ENCODE measurements around the gene SYCE1. TPM values are rescaled to one million over a fixed set of nuclear protein-coding genes. Genes with fewer than 3 reads are reported as not detected.
"Not testable (repeated sequence)": the region's sequence is repeated elsewhere in the genome, so short reads cannot be mapped to it uniquely, and the experiment has no call there.

The SYCE1 gene
- total and polyA plus RNA-seq, 8 donors = 0.45 to 1.7 (median 0.50) TPM; not detected in 5

- Histone ChIP-seq H3K36me3 (no peaks in the 10 kb centered on the region), H3K4me3 (peak overlapping the region; percentile 35 to 49 (median 44)), H3K9me3 (peaks cover 0 to 20% (median 11%) of the 10 kb centered on the region in 4 donors), H3K27ac (peak overlapping the region in 2 of 5 donors; percentile 55 to 57), H3K4me1 (peaks cover 18 to 28% (median 23%) of the 10 kb centered on the region in 4 donors), H3K27me3 (peaks cover 0 to 57% (median 25%) of the 10 kb centered on the region in 3 donors)
- intact Hi-C loops (cut with DNase I; ENCODE audit: low total_unique reads) = no loop called here
- peak in 1 of 2 donors; percentile 68 for DNase-seq
- 4 to 12% (median 7%) methylated on average over 25 to 51 of the region's 51 CpGs for WGBS, 5 donors
- peak in 1 of 3 donors; percentile 21 for TF ChIP-seq POLR2AphosphoS5 (IDR thresholded peaks at IDR 0.05)
- TF ChIP-seq EP300 (IDR thresholded peaks at IDR 0.05) = no peak
These were observed 37.6 kb downstream of the SYCE1 start for GRCh38 chr10:133527771-133528271.

- peak within 1 kb of the TSS; percentile 35 to 49 (median 44) for H3K4me3 ChIP-seq
- 53 to 68% (median 62%) methylated on average over 15 to 16 of the region's 16 CpGs for WGBS, 5 donors
- TF ChIP-seq POLR2AphosphoS5 (IDR thresholded peaks at IDR 0.05) (no peak), EP300 (IDR thresholded peaks at IDR 0.05) (no peak), CTCF (IDR thresholded peaks at IDR 0.05) (no peak), POLR2A (IDR thresholded peaks at IDR 0.05) (no peak)
- peaks cover 18 to 28% (median 23%) of the 10 kb centered on the region in 4 donors for H3K4me1 ChIP-seq
- no peaks in the 10 kb centered on the region for H3K36me3 ChIP-seq
- intact Hi-C loops (cut with DNase I; ENCODE audit: low total_unique reads) = no loop called here
- peaks cover 0 to 57% (median 25%) of the 10 kb centered on the region in 3 donors for H3K27me3 ChIP-seq
- no peak for DNase-seq
- H3K27ac ChIP-seq = peak within 1 kb of the TSS in 2 of 5 donors; percentile 55 to 57
- H3K9me3 ChIP-seq = peaks cover 0 to 23% (median 11%) of the 10 kb centered on the region in 4 donors
These were observed 38.3 kb downstream of the SYCE1 start, which contains the start of gene CYP2E1 for GRCh38 chr10:133526957-133527588. Gene CYP2E1 (plus strand): TSS chr10:133527363. CDS start chr10:133527396, 33 bp downstream.

GRCh38 chr10:133525444-133525843 is 39.9 kb downstream of the SYCE1 start:
- no peaks in the 10 kb centered on the region for H3K36me3 ChIP-seq
- no peak for DNase-seq
- intact Hi-C loops (cut with DNase I; ENCODE audit: low total_unique reads) = no loop called here
- H3K27me3 ChIP-seq = peaks cover 0 to 47% (median 24%) of the 10 kb centered on the region in 3 donors
- no peak overlapping the region for H3K4me3 ChIP-seq
- no peak for TF ChIP-seq EP300 (IDR thresholded peaks at IDR 0.05)
- H3K9me3 ChIP-seq = peaks cover 0 to 23% (median 11%) of the 10 kb centered on the region in 4 donors
- no peak overlapping the region for H3K27ac ChIP-seq
- H3K4me1 ChIP-seq = peaks cover 18 to 31% (median 27%) of the 10 kb centered on the region in 4 donors
- WGBS, 5 donors = 86 to 89% (median 88%) methylated on average over 6 to 7 of the region's 7 CpGs

- Histone ChIP-seq H3K4me1 (peaks cover 17 to 26% (median 22%) of the 10 kb centered on the region in 4 donors), H3K9me3 (peaks cover 0 to 23% (median 11%) of the 10 kb centered on the region in 4 donors), H3K27ac (no peak overlapping the region), H3K36me3 (no peaks in the 10 kb centered on the region), H3K27me3 (peaks cover 0 to 30% (median 12%) of the 10 kb centered on the region in 3 donors), H3K4me3 (no peak overlapping the region)
- WGBS, 5 donors = 59 to 84% (median 78%) methylated on average over 9 of the region's 9 CpGs
- intact Hi-C loops (cut with DNase I; ENCODE audit: low total_unique reads) = no loop called here
- TF ChIP-seq EP300 (IDR thresholded peaks at IDR 0.05) (no peak), POLR2AphosphoS5 (IDR thresholded peaks at IDR 0.05) (no peak), CTCF (IDR thresholded peaks at IDR 0.05) (no peak), POLR2A (IDR thresholded peaks at IDR 0.05) (no peak)
- DNase-seq = no peak
These were observed 41.7 kb downstream of the SYCE1 start for GRCh38 chr10:133523631-133524203.

- TF ChIP-seq POLR2A (IDR thresholded peaks at IDR 0.05) (no peak), CTCF (IDR thresholded peaks at IDR 0.05) (peak in 5 of 7 experiments; percentile 70 to 91 (median 78)), EP300 (IDR thresholded peaks at IDR 0.05) (no peak), POLR2AphosphoS5 (IDR thresholded peaks at IDR 0.05) (peak in 1 of 3 donors; percentile 67)
- peak overlapping the region in 4 of 5 donors; percentile 4 to 64 (median 18) for H3K27ac ChIP-seq
- 1 to 3% (median 2%) methylated on average over 31 to 33 of the region's 33 CpGs for WGBS, 5 donors
- intact Hi-C loops (cut with DNase I; ENCODE audit: low total_unique reads) = no loop called here
- H3K27me3 ChIP-seq = peaks cover 0 to 2% (median 0%) of the 10 kb centered on the region in 3 donors
- H3K4me3 ChIP-seq = peak overlapping the region; percentile 42 to 49 (median 46)
- H3K4me1 ChIP-seq = peaks cover 3 to 14% (median 11%) of the 10 kb centered on the region in 4 donors
- H3K9me3 ChIP-seq = peaks cover 0 to 23% (median 11%) of the 10 kb centered on the region in 4 donors
- DNase-seq = peak; percentile 89 to 90
- H3K36me3 ChIP-seq = no peaks in the 10 kb centered on the region
These were observed 45.1 kb downstream of the SYCE1 start for GRCh38 chr10:133520193-133520738.

GRCh38 chr10:133518517-133518916 is 46.9 kb downstream of the SYCE1 start:
- H3K27me3 ChIP-seq; H3K36me3 ChIP-seq; H3K27ac ChIP-seq; H3K4me3 ChIP-seq; DNase-seq; H3K9me3 ChIP-seq; intact Hi-C loops (cut with DNase I; ENCODE audit: low total_unique reads): not testable (repeated sequence)
- peaks cover 3 to 14% (median 11%) of the 10 kb centered on the region in 4 donors for H3K4me1 ChIP-seq
- 70 to 78% (median 75%) methylated on average over 5 of the region's 5 CpGs for WGBS, 5 donors

Data from stomach (tissue), 9 donors.